Dedifferentiated amniotic fluid mesenchymal stem cell (primary cell): ENCODE measurements around the gene LRP1B.

Experiments
- DNase-seq: peaks from one replicate; pipeline ENCODE4 v3.0.0-alpha.2; 2016; ENCODE audit errors: extremely low spot score

LRP1B gene

DNA sequence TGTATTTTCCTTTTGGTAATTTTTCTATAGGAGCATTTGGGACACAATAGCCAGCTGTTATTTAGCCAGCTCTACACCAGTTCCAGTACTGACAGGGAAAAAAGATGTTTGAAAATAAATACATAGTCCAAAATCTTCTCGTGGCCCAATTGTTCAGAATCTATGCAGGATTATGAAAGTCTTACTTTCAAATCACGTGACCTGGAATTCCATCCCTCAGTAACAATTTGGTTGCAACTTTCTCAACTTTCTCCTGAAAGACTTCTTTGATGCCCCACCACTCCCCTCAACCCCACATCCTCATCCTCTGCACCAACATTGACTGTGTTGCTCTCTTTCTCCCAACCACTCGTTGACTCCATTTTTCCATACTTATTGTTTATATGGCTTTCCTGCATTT, 539.0 kb downstream of the LRP1B start:
- no peak for DNase-seq

DNA sequence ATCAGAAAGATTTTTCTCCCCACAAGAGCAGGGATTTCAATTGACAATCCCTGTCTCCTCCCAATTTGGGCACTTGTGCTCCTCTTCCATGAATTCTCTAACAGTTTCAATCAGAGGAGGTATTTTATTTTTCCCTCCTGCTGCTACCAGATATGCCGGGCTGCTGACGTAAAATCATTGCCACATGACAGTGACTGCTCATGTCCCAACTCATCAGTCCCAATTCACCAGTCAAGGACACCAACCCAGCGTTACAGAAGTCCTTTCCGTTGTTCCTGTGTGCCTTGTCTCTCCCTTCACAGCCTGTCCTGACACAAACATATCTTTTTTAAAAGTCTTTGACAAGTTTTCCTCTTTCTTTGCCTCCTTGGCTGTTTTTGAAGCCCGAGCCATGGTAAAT, 540.2 kb downstream of the LRP1B start:
- DNase-seq = no peak

DNA sequence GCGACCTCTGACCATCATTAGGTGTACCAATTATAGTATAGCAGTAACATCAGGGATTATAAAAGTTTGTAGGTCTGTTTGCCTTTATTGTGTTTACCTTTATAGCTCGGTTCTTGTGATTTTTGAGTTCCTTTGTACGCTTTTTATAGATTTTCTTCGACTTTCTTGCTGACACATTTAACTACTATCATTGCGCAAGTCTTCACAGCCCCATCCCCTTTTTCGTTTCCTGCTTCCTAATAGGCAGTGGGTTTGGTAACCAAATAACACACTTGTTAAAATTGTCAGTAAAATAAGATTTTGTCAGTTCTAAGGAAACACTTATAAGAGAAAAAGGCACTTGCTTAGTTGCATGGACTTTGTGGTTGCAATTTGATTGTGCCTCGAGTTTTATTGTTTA, 541.5 kb downstream of the LRP1B start:
- DNase-seq = no peak

DNA sequence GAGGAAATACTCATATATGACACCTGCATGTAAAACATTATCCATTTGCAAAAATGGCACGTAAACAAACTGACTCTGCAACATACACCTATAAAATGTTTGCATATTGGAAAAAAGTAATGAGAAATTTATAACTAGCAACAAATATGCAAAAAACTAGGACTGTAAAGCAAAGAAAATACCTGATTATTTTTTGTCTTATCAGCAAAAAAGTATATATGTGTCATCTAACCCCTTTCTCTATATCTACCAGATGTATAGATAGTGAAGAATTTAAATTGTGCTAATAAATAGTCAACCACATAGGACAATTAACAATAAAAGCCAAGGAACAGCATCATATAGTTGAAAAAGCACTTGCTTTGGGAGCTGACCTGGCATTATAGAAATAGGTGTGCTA, 543.8 kb downstream of the LRP1B start:
- DNase-seq = no peak

DNA sequence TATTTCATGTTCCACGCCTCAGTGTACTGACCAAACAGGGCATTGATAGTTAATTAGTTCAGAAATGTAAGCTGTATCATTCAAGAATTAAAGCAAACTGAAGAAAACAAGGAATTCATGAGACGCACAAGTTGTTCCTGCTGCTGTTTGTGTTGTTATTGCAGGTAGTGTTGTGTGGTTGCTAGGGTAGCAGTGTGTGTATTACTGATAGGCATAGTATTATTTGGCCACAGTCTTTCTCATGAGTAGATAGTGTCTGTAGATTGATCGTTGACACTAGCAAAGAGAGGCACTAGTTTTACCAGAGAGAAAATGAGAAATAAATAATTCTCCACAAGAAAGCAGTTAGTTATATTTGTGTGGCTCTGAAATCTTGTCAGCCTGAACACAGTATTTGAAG, 548.6 kb downstream of the LRP1B start:
- DNase-seq = no peak

DNA sequence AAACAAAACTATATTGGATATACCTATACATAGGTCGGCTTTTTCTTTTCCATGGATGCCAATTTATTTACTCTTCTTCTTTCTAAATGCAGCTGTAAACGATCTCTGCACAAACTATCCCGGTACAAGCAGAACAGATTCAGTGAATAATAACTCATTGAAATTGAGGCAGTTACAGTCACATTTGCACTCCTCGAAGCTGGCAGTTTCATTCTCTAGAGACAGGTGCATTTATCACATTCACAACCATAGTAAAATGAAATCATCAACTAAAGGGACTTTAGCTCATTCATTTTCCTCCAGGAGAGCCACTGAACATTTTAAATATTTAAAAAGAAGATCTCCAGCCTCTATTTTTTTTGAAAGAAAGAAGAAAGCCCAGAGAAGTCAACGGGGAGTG, 551.7 kb downstream of the LRP1B start:
- no peak for DNase-seq

DNA sequence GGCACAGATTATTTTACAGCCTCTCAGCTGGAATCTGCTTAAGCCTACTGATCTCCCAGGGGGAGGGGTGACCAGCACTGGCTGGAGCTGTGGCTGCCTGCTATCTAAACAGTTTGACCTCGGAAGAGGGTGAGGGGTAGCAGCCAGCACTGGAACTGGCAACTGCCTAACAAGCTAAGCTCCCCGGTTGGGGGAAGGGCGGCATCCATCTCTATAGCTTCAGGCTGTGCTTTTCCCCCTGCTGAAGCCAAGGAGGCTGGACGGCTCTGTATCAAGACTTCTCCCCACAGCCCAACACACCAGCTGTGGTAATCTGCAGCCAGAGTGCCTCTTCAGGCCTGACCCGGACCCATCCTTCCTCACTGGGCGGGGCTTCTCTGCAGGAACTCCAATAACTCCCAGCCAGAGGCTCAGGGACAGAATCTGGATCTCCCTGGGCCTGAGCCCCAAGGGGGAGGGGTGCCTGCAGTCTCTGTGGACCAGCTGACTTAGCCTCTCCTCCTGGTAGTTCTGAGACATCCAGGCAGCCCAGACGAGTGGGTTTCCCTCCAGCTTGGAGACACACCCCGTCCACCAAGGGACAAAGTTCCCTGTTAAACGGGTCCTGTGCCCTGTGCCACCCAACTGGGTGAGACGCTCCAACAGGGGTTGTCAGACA, 560.2 kb downstream of the LRP1B start:
- no peak for DNase-seq

DNA sequence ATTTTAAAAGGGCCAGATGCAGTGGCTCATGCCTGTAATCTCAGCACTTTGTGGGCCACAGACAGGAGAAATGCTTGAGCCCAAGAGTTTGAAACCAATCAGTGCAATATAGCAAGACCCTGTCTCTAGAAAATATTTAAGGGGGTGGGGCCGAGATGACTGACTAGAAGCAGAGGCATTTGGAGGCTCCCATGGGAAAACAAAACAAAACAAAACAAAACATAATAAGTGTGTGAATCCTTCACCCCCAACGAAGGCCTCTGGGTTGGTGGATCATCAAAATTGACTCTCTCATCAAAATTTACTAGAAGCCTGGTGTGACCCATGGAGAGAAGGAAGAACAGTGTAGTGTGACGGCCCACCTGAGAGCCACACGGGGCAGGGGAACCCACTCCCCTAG, 560.9 kb downstream of the LRP1B start:
- no peak for DNase-seq

DNA sequence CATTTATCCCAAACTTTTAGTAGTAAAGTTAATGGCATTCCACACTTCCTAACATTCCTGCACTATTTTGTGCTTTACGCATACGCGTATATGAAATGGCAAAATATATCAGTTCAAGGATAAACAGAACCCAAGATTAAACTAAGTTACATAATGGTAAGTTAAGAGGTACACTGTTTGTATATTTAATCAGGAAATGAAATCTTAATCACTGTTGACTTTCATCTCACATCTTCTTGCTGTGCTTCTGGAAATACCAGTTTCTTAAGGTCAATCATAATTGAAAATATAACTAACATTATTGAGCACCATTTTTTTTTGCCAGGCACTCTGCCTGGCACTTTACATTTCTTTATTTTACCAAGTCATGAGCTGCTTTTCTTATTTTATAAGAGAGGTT, 565.2 kb downstream of the LRP1B start:
- DNase-seq = no peak

DNA sequence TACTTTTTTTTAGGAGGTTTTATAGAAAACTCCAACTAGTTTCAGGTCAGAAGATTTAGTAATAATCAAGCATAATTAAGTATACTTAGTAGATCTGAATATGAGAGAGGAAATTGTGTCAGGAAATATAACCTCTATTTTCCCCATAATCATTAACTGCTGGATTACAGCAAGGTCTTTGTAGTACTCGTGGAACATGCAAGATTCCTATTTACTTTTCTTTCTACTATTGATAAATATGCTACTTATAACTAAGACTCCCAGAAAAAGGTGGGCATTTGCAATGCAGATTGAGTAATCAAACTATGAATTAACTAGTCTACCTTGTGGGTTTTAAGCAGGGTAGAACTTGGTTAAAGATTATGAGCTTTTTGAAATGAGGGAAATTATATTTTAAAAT, 570.1 kb downstream of the LRP1B start:
- DNase-seq = no peak

DNA sequence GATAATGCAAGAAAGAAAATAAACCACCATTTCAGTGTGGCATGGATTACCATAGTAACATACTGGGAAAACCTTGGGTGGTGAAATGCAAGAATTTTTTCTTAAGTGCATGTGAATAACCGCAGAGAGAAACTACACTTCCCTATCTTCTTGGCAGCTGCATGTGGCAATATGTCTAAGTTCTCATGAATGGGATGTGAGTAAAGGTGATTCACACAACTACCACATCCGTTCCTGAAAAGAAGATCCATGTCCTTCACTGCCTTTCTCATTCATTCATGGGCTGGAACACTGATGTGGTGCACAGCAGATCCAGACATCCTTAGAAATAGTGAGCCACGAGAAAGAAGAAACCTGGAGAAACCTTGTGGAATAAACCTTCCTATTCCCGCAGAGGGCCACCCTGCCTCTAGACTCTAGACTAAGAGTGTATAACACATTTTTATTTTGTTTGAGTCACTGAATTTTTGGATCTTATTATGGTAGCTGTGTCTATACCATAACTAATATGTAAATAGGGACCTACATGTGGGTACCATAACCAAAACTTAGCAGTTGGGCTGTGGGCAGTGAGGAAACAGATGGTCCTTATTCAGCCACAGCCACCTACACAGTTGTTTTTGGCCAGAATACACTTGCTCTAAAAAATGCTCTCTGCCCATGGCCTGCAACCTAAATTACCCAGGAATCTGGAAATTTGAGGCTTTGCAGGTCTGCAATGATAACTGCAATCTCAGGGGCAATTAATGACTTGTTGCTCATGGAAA, 573.3 kb downstream of the LRP1B start:
- DNase-seq = peak; percentile 40

DNA sequence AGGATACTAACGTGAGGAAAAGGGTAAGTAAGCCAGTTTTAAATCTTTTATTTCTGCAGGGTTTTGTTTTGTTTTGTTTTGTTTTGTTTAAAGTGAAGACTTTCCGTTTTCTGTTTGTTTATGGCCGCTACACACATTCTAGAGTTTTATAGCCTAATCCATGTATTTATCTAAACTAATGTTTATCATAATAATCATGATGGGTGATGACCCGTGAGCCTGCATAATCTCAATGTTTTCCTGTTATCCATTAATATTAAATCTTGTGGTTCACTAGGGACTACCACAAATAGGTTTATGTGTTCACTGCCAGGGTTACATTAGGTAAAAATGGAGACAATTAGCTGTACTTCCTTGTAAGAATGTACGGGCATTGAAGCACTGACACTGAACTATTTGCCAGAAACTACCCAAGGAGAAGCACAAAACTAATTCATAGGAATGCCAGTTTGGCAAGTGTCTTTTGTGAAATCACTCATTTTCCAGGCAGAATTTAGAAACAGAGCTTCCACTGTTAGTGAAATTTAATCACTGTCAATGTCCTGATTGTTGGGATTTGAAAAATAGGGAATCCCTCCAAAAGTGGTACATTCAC, 574.8 kb downstream of the LRP1B start:
- DNase-seq = no peak

DNA sequence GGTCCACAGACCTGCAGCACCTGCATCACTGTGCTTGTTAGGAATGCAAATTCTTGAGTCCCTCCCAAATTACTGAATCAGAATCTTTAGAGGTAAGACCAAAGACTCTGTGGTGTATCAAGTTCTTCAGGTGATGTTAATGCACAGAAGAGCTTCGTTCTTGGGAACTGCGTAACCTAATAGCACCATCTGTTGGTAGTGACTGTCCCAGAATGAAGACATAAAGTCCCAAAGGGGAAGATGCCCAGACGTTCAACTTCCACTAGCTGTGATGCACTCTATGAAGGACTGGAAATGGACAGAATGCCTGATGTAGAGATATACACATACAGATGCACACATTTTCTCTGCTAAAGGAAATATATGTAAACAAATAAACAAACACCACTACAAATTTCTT, 576.0 kb downstream of the LRP1B start:
- DNase-seq = no peak

DNA sequence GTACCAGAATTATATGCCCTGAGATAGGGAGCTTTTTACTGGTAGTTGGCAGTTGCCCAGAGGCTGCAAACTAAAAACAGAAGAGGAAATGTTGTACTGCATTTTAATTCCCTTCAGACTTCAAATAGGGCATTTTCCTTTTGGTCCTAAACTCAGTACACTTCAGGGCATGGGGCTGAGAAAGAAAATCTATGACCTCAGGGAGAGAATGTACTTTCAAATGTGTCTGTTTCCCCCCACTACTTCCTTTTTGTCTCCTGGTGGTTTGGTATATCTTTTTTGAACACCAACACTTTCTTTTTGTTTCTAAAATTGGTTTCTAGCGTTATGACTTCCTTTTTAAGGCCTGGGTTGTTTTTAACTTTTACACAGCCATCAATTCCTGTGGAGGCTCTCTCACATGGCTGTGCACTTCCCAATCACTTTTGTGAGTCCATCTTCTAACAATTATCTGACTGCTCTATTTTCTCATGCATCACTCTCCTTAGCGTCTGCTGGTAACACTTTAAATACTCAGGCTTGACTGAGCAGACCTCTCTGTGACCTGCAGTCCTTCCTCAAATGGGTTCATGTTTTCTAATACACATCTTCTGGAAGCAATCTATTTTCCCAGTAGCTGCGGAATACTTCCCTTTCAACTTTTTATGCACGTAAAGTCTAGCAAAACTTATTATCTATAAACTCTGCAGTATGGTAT, 596.0 kb downstream of the LRP1B start:
- no peak for DNase-seq

DNA sequence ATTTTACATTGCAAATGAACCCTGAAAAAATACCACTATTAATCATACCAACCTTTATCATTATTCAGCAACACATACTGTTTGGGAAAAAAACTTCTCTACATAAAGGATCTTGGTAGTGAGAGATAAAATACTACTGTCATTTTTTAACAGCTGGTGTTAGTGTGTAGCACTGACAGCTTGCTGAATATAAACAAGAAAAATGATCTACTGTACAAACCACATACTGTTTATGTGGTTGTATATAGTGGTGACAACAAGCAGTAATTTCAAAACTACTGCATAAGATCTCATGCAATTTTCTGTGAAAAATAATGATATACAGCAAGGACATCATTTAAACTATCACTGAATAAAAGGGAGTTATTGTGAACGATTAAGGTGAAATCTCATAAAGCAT, 601.2 kb downstream of the LRP1B start:
- no peak for DNase-seq

DNA sequence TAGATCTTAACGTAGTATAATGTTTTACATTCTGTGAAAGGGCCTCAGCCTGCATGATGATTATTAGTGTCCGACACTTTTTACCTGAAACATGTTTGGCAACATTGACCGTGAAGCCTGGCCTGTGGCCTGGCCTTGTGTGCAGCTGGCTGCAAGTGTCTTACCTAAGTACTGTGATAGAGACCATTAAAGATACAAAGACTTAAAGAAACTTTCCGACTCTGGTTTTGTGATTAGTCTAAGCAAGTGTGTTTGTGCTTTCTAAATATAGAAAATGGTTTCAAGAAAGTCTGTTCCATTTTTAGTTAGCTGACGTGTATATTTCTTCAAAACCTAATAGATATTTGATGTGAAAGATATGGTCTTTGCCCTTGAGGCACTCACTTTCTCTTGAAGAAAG, 601.8 kb downstream of the LRP1B start:
- no peak for DNase-seq

DNA sequence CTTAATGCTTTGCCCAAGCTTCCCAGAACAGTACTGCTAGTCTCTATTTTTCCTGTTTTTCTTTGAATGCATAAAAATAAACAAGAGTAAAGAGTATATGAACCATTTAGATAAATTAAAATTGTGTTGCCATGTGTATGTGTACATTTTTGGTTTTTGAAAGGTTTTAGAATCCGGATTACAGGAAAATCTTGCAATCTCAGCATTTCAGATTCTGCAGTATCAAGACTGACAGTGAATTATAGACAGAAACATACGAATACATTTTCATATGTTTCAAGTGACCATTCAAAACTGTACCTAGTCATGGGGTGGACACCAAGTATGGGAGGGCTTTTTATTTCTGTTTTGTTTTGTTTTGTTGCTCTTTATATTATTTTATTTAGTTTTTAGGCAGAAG, 604.1 kb downstream of the LRP1B start:
- no peak for DNase-seq

DNA sequence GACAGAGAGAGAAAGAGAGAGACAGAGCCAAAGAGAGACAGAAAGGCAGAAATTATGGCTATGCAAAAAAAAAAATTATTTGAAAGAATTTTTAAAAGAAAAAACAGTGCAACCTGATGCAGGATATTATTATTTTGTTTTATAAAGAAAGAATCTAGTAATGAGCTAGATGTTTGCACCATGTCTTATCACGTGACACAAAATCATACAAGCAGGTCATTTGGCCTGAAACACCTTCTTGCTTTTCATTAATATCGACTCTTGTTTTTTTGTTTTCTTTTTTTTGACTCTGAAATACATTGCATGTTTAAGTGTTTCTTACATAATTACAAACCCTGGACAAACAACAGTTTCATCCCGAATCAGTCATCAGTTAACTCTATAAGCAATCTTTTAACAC, 606.0 kb downstream of the LRP1B start:
- DNase-seq = no peak

DNA sequence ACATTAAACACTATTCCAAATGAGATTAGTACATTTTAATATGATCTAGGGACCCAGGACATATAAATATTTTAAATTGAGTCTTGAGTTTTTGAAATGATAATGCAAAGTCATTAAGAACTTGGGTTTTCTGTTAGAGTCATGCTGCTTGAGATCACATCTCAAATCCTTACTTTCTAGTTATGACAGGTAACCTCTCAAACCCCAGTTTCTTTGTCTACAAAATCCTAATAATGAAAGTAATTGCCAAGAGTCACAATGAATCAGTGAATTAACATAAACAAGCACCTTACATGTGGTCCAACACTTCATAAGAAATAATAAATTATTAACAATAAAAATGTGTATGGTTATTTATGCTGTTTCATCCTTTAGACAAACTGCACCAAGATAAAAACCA, 607.6 kb downstream of the LRP1B start:
- DNase-seq = no peak

DNA sequence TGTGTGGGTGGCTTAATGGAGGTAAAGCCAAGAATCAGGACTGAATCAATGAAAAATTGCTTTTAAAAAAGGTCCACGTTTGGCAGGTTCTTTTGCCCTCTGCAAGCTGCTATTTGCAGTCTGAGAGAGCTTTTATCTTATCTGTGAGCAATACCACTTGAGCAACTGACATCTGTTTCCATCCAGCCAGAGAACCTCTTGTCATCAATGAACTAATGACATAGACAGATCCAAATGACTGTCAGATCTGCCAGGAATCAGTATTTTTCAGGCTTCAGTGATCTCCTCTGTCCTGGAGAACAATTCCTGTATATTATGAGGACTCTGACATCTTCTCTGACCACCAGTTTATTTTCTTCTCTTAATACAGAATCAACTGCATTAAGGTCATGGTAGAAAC, 608.1 kb downstream of the LRP1B start:
- no peak for DNase-seq

DNA sequence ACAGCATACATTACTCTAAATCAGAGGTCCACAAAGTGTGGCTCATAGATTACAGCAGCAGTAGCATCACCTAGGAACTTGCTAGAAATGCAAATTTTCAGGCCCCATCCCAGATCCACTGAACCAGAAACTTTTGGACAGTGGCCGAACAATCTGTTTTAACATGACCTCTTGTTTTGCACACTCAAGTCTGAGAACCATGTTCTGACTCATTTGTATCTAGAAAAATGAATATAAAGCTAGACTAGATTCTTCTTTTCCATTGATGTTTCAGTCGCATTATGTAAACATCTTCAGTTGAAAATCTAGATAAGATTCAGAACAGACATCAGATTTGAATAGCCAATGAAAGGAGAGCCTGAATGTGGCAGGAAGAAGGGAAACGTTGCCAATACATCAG, 608.8 kb downstream of the LRP1B start:
- DNase-seq = no peak

DNA sequence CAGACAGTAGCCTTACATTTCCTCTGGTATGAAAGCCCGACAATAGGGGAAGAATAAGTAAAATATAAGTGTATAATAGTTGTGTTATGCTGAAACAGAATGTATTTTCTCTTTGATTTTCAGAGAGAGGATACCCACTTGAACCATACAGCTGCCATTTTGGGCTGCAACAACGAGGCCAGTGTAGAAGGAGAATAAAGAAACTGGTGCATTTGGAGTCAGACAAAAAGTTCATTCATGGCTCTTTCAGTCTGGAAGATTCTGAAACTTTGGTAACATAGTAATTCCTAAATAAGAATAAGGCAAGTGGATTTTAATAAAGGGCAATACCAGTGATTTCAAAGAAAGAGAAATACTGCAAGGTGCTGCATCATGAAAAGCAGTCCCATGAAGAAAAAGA, 610.9 kb downstream of the LRP1B start:
- no peak for DNase-seq
